DMS 273 (cell line): ENCODE data around the gene GNMT.

Source experiments
- DNase-seq: peaks from one replicate; lab custom pipeline; 2025; ENCODE audit not compliant: unreplicated experiment; lab: John Stamatoyannopoulos, UW

The GNMT gene

GRCh38 chr6:43012364-43012763 lies 51.8 kb downstream of the GNMT start:
- no peak for DNase-seq

GRCh38 chr6:43013097-43013842 lies 52.7 kb downstream of the GNMT start:
- peak; percentile 57 for DNase-seq
